AG08396 (cell line): ENCODE data around the gene ROPN1B.
A peak's percentile ranks its signal among the peaks of the same experiment; 100 is the strongest.
"Not testable (repeated sequence)": the region's sequence is repeated elsewhere in the genome, so short reads cannot be mapped to it uniquely, and the experiment has no call there.

ENCODE experiments used
- DNase-seq: peaks from one replicate; pipeline ENCODE4 v3.0.0; 2012; ENCODE audit warnings: low spot score, mixed read lengths

Gene ROPN1B

GRCh38 chr3:125958511-125959316 is 10.3 kb upstream of the ROPN1B start:
- DNase-seq: peak; percentile 6

GRCh38 chr3:125959317-125960065 is 9.5 kb upstream of the ROPN1B start:
- no peak for DNase-seq

- DNase-seq: peak; percentile 3
Measured at GRCh38 chr3:125960066-125960424, 8.9 kb upstream of the ROPN1B start.

- peak; percentile 4 for DNase-seq
Measured at GRCh38 chr3:125960456-125961288, 8.3 kb upstream of the ROPN1B start.

- no peak for DNase-seq
Measured at GRCh38 chr3:125961289-125961589, 7.7 kb upstream of the ROPN1B start.

GRCh38 chr3:125963834-125964233 is 5.1 kb upstream of the ROPN1B start:
- not testable (repeated sequence) for DNase-seq

GRCh38 chr3:125965505-125965904 is 3.5 kb upstream of the ROPN1B start:
- no peak for DNase-seq

GRCh38 chr3:125967156-125967555 is 1.8 kb upstream of the ROPN1B start:
- DNase-seq: no peak

- DNase-seq: not testable (repeated sequence)
Measured at GRCh38 chr3:125968121-125968520, 857 bp upstream of the ROPN1B start.

GRCh38 chr3:125971997-125972944 is 3.3 kb downstream of the ROPN1B start:
- DNase-seq: not testable (repeated sequence)

- DNase-seq: not testable (repeated sequence)
Measured at GRCh38 chr3:125975245-125976002, 6.4 kb downstream of the ROPN1B start.

- DNase-seq: not testable (repeated sequence)
Measured at GRCh38 chr3:125976003-125976390, 7.0 kb downstream of the ROPN1B start.

- DNase-seq: not testable (repeated sequence)
Measured at GRCh38 chr3:125977104-125977503, 8.1 kb downstream of the ROPN1B start.

GRCh38 chr3:125984951-125985350 is 16.0 kb downstream of the ROPN1B start:
- not testable (repeated sequence) for DNase-seq

GRCh38 chr3:125990253-125990970 is 21.4 kb downstream of the ROPN1B start:
- DNase-seq: peak; percentile 77

- not testable (repeated sequence) for DNase-seq
Measured at GRCh38 chr3:125996751-125997150, 27.8 kb downstream of the ROPN1B start.

GRCh38 chr3:126002189-126002588 is 33.2 kb downstream of the ROPN1B start:
- no peak for DNase-seq

GRCh38 chr3:126003447-126004190 is 34.6 kb downstream of the ROPN1B start:
- DNase-seq: no peak

GRCh38 chr3:126004217-126004616 is 35.2 kb downstream of the ROPN1B start:
- DNase-seq: no peak
